SK-N-SH (cell line): ENCODE data around the gene KHSRP. TPM values are rescaled to one million over a fixed set of nuclear protein-coding genes. Genes with fewer than 3 reads are reported as not detected.

Experiments used
- CTCF ChIA-PET: fragments of 300-600, 350-600 bp; formaldehyde crosslinking; extraction: SDS; loops from one replicate; lab custom pipeline; 2021; lab: Yijun Ruan, JAX
- POLR2A ChIA-PET: fragments of 350-600 bp; sonication (Branson Sonifier 250); formaldehyde crosslinking; extraction: SDS; loops from one replicate; lab custom pipeline; 2020; ENCODE audit warnings: antibody characterized with exemption, inconsistent platforms; lab: Yijun Ruan, JAX
- DNase-seq: peaks from one replicate; pipeline ENCODE4 v3.0.0; 2012
- H2AFZ ChIP-seq: fragments of 200-600 bp; sonication (generic); 2 replicates; pipeline ENCODE4 v1.8.1; 2016; ENCODE audit warnings: antibody characterized with exemption, mild to moderate bottlenecking, low read depth
- H3F3A ChIP-seq: fragments of 200-600 bp; sonication (generic); replicated peaks from 2 replicates; pipeline ENCODE3; 2016; ENCODE audit warnings: antibody characterized with exemption, mild to moderate bottlenecking; ENCODE audit not compliant: insufficient read depth
- H3K27ac ChIP-seq, 2 experiments: fragments of 200-500 bp in 1 of 2; fragments of 200-600 bp in 1 of 2; sonication (Bioruptor generic) in 1 of 2; sonication (generic), shearing (Covaris generic) in 1 of 2; 2 replicates each; pipeline versions ENCODE4 v1.5.1 to v1.6.1; 2014 to 2016; ENCODE audit warnings: low read depth in 2 of 2, inconsistent platforms in 1 of 2, low read length in 1 of 2, mild to moderate bottlenecking in 1 of 2, mixed read lengths in 1 of 2
- H3K27me3 ChIP-seq: fragments of 200-600 bp; sonication (generic), shearing (Covaris generic); 2 replicates; pipeline ENCODE4 v1.6.1; 2016; ENCODE audit warnings: mixed run types; ENCODE audit not compliant: insufficient read depth
- H3K36me3 ChIP-seq, 2 experiments: fragments of 200-500 bp in 1 of 2; fragments of 200-600 bp in 1 of 2; sonication (Bioruptor generic) in 1 of 2; sonication (generic) in 1 of 2; replicated peaks in 1 of 2; 2 replicates each; pipeline versions ENCODE3 to v1.5.1; 2014 to 2016; ENCODE audit warnings: low read length in 1 of 2, mild to moderate bottlenecking in 1 of 2; ENCODE audit not compliant: insufficient read depth in 2 of 2, control insufficient read depth in 1 of 2
- H3K4me1 ChIP-seq, 2 experiments: fragments of 200-500 bp in 1 of 2; fragments of 200-600 bp in 1 of 2; sonication (Bioruptor generic) in 1 of 2; sonication (generic), shearing (Covaris generic) in 1 of 2; 2 replicates each; pipeline versions ENCODE4 v1.5.1 to v1.6.1; 2014 to 2016; ENCODE audit warnings: low read depth in 1 of 2, low read length in 1 of 2, mixed run types in 1 of 2; ENCODE audit not compliant: insufficient read depth in 2 of 2, control insufficient read depth in 1 of 2
- H3K4me2 ChIP-seq: fragments of 200-600 bp; sonication (generic), shearing (Covaris generic); 2 replicates; pipeline ENCODE4 v1.6.1; 2017; ENCODE audit warnings: mixed run types
- H3K4me3 ChIP-seq, 2 experiments: fragments of 200-500 bp in 1 of 2; fragments of 200-600 bp in 1 of 2; sonication (Bioruptor generic) in 1 of 2; sonication (generic), shearing (Covaris generic) in 1 of 2; 2 replicates each; pipeline versions ENCODE4 v1.5.1 to v1.8.1; 2014 to 2016; ENCODE audit warnings: low read depth in 2 of 2, inconsistent platforms in 1 of 2, low read length in 1 of 2, mild to moderate bottlenecking in 1 of 2, mixed read lengths in 1 of 2, moderate library complexity in 1 of 2
- H3K79me2 ChIP-seq: fragments of 200-600 bp; sonication (generic); 2 replicates; pipeline ENCODE4 v1.8.1; 2017; ENCODE audit warnings: mild to moderate bottlenecking; ENCODE audit not compliant: insufficient read depth
- H3K9ac ChIP-seq: fragments of 200-600 bp; sonication (generic); 2 replicates; pipeline ENCODE4 v1.6.1; 2017; ENCODE audit warnings: mixed run types
- H3K9me2 ChIP-seq: fragments of 200-600 bp; sonication (generic); 2 replicates; pipeline ENCODE4 v1.6.1; 2017; ENCODE audit warnings: mixed run types
- H3K9me3 ChIP-seq: fragments of 200-600 bp; sonication (generic); 2 replicates; pipeline ENCODE4 v1.6.1; 2017; ENCODE audit warnings: mixed run types, mild to moderate bottlenecking, moderate library complexity
- H4K20me1 ChIP-seq: fragments of 200-600 bp; sonication (generic); 2 replicates; pipeline ENCODE4 v1.6.1; 2017; ENCODE audit warnings: mild to moderate bottlenecking, mixed run types; ENCODE audit not compliant: insufficient read depth
- CTCF ChIP-seq: fragments of 200-600 bp; sonication (generic); IDR thresholded peaks from 2 replicates; pipeline ENCODE4 v1.6.1; 2017; ENCODE audit warnings: antibody characterized with exemption, mild to moderate bottlenecking, moderate library complexity
- EZH2phosphoT487 ChIP-seq: fragments of 200-600 bp; sonication (generic); IDR thresholded peaks from 2 replicates; pipeline ENCODE4 v1.6.1; 2017; ENCODE audit warnings: low read depth, mixed run types, mild to moderate bottlenecking, antibody characterized with exemption, moderate library complexity, borderline replicate concordance
- FOXM1 ChIP-seq: IDR thresholded peaks from 2 replicates; pipeline ENCODE4 v1.4.0; 2012; ENCODE audit warnings: low read depth, mild to moderate bottlenecking
- IRF3 ChIP-seq: fragments of 150-350 bp; IDR thresholded peaks from 2 replicates; pipeline ENCODE4 v1.6.1; 2016; ENCODE audit warnings: mild to moderate bottlenecking, low read depth, low read length
- MAX ChIP-seq: IDR thresholded peaks from 2 replicates; pipeline ENCODE4 v1.4.0; 2012; ENCODE audit warnings: low read depth
- NFIC ChIP-seq: IDR thresholded peaks from 2 replicates; pipeline ENCODE4 v1.4.0; 2012; ENCODE audit warnings: borderline replicate concordance
- PBX3 ChIP-seq: IDR thresholded peaks from 2 replicates; pipeline ENCODE4; 2012
- RCOR1 ChIP-seq: fragments of 150-350 bp; IDR thresholded peaks from 2 replicates; pipeline ENCODE4 v1.6.1; 2017; ENCODE audit warnings: antibody characterized with exemption, low read length
- RFX5 ChIP-seq: IDR thresholded peaks from 2 replicates; pipeline ENCODE4 v1.6.1; 2012; ENCODE audit warnings: mild to moderate bottlenecking, improper control_type of control experiment, low read length
- RXRA ChIP-seq: IDR thresholded peaks from 2 replicates; pipeline ENCODE4 v1.4.0; 2012; ENCODE audit warnings: low read depth, mild to moderate bottlenecking, borderline replicate concordance
- SIN3A ChIP-seq: IDR thresholded peaks from 2 replicates; pipeline ENCODE4 v1.6.1; 2012; ENCODE audit warnings: low read depth, mild to moderate bottlenecking, low read length, moderate library complexity, borderline replicate concordance
- SMC3 ChIP-seq: IDR thresholded peaks from 2 replicates; pipeline ENCODE4 v1.6.1; 2012; ENCODE audit warnings: low read depth, low read length, improper control_type of control experiment
- TAF1 ChIP-seq: IDR thresholded peaks from 2 replicates; pipeline ENCODE4 v1.6.1; 2012; ENCODE audit warnings: low read depth, mild to moderate bottlenecking, low read length, moderate library complexity, borderline replicate concordance
- USF2 ChIP-seq: fragments of 150-350 bp; IDR thresholded peaks from 2 replicates; pipeline ENCODE4 v1.6.1; 2017; ENCODE audit warnings: antibody characterized with exemption, low read length, low read depth, borderline replicate concordance
- WGBS: methylation state at CpG from one replicate; pipeline ENCODE4 v1.1.6; 2017; ENCODE audit warnings: low lambda C conversion rate; 5-methylcytosine and 5-hydroxymethylcytosine counted together
- polyA plus RNA-seq, 3 experiments: library from polyadenylated mRNA; depleted of rRNA; stranded (reverse); fragments of >200 nt; gene quantifications; 2 replicates each; pipeline ENCODE4 v1.2.3, GENCODE V29; 2012

Gene KHSRP
- polyA plus RNA-seq, 1 of the 3 experiments (the other 2 are of a cell fraction) = 96.8 TPM

- no peak for TF ChIP-seq MAX
Observed at GRCh38 chr19:6467384-6467783, 42.8 kb upstream of the KHSRP start (continued).

GRCh38 chr19:6466526-6467248, 42.1 kb upstream of the KHSRP start:
- ChIA-PET POLR2A (no interaction called here), CTCF (no interaction called here)
- Histone ChIP-seq H3K27me3 (peaks cover 46% of the 10 kb centered on the region), H3K9me3 (no peaks in the 10 kb centered on the region), H3K4me2 (no peak overlapping the region), H3K4me1 (peaks cover 0 to 2% of the 10 kb centered on the region in 2 experiments; a peak in 1 of 4 replicates), H3K36me3 (no peaks in the 10 kb centered on the region), H3F3A (no peaks in the 10 kb centered on the region), H2AFZ (no peak overlapping the region), H3K27ac (no peak overlapping the region), H3K4me3 (no peak overlapping the region), H3K79me2 (no peaks in the 10 kb centered on the region), H3K9ac (no peak overlapping the region), H3K9me2 (no peaks in the 10 kb centered on the region)
- 12% methylated on average over 4 of the region's 21 CpGs for WGBS
- no peak for DNase-seq
- no peak for TF ChIP-seq RFX5
- TF ChIP-seq FOXM1 = no peak
- no peak for TF ChIP-seq SMC3
- no peak for TF ChIP-seq IRF3
- TF ChIP-seq CTCF = no peak
- no peak for TF ChIP-seq USF2
- no peak for TF ChIP-seq RXRA
- no peak for TF ChIP-seq RCOR1
- TF ChIP-seq NFIC = no peak
- TF ChIP-seq EZH2phosphoT487 = no peak
- TF ChIP-seq TAF1 = no peak
- no peak for TF ChIP-seq SIN3A
- no peak for TF ChIP-seq PBX3
- TF ChIP-seq, all 33 proteins: peak for 0
- no peaks in the 10 kb centered on the region for H4K20me1 ChIP-seq
